Panc1 (cell line): ENCODE measurements around the gene BTG2. TPM values are rescaled to one million over a fixed set of nuclear protein-coding genes. Genes with fewer than 3 reads are reported as not detected.

Experiments
- ATAC-seq: fragments of 200-7000 bp; cut with Tn5 transposase; 2 replicates; pipeline ENCODE4 v1.9.1; 2020; ENCODE audit warnings: mild to moderate bottlenecking, moderate library complexity
- BruUV-seq: library from RNA; stranded (reverse); fragments of 400-500 nt; replicated peaks from 2 replicates; lab custom pipeline; 2021; lab: Mats Ljungman, UMichigan
- CTCF ChIA-PET: fragments of 300-600 bp; sonication (Branson Sonifier 250); formaldehyde crosslinking; loops from one replicate; lab custom pipeline; 2022; ENCODE audit warnings: antibody characterized with exemption; lab: Charles Lee
- POLR2A ChIA-PET: fragments of 300-600 bp; sonication (Branson Sonifier 250); formaldehyde crosslinking; loops from one replicate; lab custom pipeline; 2022; ENCODE audit warnings: antibody characterized with exemption; lab: Charles Lee
- DNase-seq: peaks from one replicate; pipeline ENCODE4 v3.0.0-alpha.2; 2010; ENCODE audit warnings: low read depth, low spot score
- H3K27ac ChIP-seq: 2 replicates; pipeline ENCODE4 v1.5.1; 2011; ENCODE audit warnings: mild to moderate bottlenecking, low read length, inconsistent platforms
- H3K27me3 ChIP-seq: fragments of 200-500 bp; sonication (Bioruptor generic); 2 replicates; pipeline ENCODE4 v1.6.0; 2014; ENCODE audit warnings: low read length, inconsistent platforms; ENCODE audit not compliant: control insufficient read depth, insufficient read depth
- H3K36me3 ChIP-seq: fragments of 200-500 bp; sonication (Bioruptor generic); 2 replicates; pipeline ENCODE4 v1.5.1; 2014; ENCODE audit warnings: inconsistent platforms, mild to moderate bottlenecking, low read length, moderate library complexity; ENCODE audit not compliant: control insufficient read depth, insufficient read depth
- H3K4me1 ChIP-seq: 2 replicates; pipeline ENCODE4 v1.5.1; 2011; ENCODE audit warnings: inconsistent platforms, mild to moderate bottlenecking, low read length, moderate library complexity; ENCODE audit not compliant: control insufficient read depth, insufficient read depth
- H3K4me3 ChIP-seq, 2 experiments: 2 replicates each; pipeline ENCODE4 v1.5.1; 2011 to 2012; ENCODE audit warnings: low read depth in 2 of 2, low read length in 2 of 2, mild to moderate bottlenecking in 2 of 2, inconsistent platforms in 1 of 2, moderate library complexity in 1 of 2
- H3K9me3 ChIP-seq: fragments of 200-500 bp; sonication (Bioruptor generic); 2 replicates; pipeline ENCODE4 v1.5.1; 2014; ENCODE audit warnings: low read depth, mild to moderate bottlenecking, inconsistent platforms, low read length, moderate library complexity; ENCODE audit not compliant: control insufficient read depth, insufficient read depth
- CTCF ChIP-seq: fragments of 450-650 bp; IDR thresholded peaks from 2 replicates; pipeline ENCODE4 v1.5.1; 2017; ENCODE audit warnings: mild to moderate bottlenecking
- POLR2AphosphoS5 ChIP-seq: IDR thresholded peaks from 2 replicates; pipeline ENCODE4 v1.6.1; 2012; ENCODE audit warnings: mild to moderate bottlenecking, low read depth, low read length, moderate library complexity
- SIN3A ChIP-seq: IDR thresholded peaks from 2 replicates; pipeline ENCODE4 v1.6.1; 2012; ENCODE audit warnings: low read depth, mild to moderate bottlenecking, low read length, moderate library complexity, borderline replicate concordance; ENCODE audit not compliant: insufficient read depth
- TCF7L2 ChIP-seq: IDR thresholded peaks from 2 replicates; pipeline ENCODE4 v1.6.1; 2011; ENCODE audit warnings: mild to moderate bottlenecking, low read depth, low read length, inconsistent platforms
- in situ Hi-C: cut with HindIII; loops from 2 replicates; pipeline ENCODE4 v1.10.0; 2016; ENCODE audit warnings: low sequenced_read_pairs, low pct_unique_long_range_greater_than_20kb
- intact Hi-C: fragments of 100-400 bp; cut with micrococcal nuclease; formaldehyde crosslinking; loops from one replicate; pipeline ENCODE4 v1.10.0; 2022; ENCODE audit not compliant: unreplicated experiment
- total RNA-seq: library from RNA; stranded (reverse); gene quantifications from one replicate; pipeline ENCODE4 v1.2.1, GENCODE V29; 2021; ENCODE audit not compliant: unreplicated experiment
- TF ChIP-seq, protein P1 (sequence below), 2 experiments: IDR thresholded peaks; 2 replicates each; pipeline ENCODE4 v1.6.1; 2011 to 2012; ENCODE audit warnings: low read depth in 2 of 2, control low read depth in 1 of 2, low read length in 1 of 2, mild to moderate bottlenecking in 1 of 2, moderate library complexity in 1 of 2; ENCODE audit not compliant: insufficient read depth in 1 of 2

The BTG2 gene
- total RNA-seq, 1 experiment from 2014 or later, result 6.1 TPM

- Histone ChIP-seq H3K27me3 (peaks cover 8% of the 10 kb centered on the region), H3K4me3 (no peak overlapping the region), H3K4me1 (peaks cover under 1% of the 10 kb centered on the region; the same call in 1 of the 2 replicates), H3K36me3 (no peaks in the 10 kb centered on the region), H3K27ac (no peak overlapping the region), H3K9me3 (no peaks in the 10 kb centered on the region)
- in situ Hi-C loops, result no loop called here
- CTCF ChIA-PET, result interaction anchor here (0.6 to 0.7 kb wide), 3 partner anchors 41 to 105 kb away, joined by 3 to 12 read pairs (median 8); no protein-coding TSS in a partner anchor
- DNase-seq (no peak), ATAC-seq (no peak)
- TF ChIP-seq SIN3A, result no peak
- TF ChIP-seq CTCF, result no peak
- no peak for TF ChIP-seq POLR2AphosphoS5
- TF ChIP-seq, protein P1, sequence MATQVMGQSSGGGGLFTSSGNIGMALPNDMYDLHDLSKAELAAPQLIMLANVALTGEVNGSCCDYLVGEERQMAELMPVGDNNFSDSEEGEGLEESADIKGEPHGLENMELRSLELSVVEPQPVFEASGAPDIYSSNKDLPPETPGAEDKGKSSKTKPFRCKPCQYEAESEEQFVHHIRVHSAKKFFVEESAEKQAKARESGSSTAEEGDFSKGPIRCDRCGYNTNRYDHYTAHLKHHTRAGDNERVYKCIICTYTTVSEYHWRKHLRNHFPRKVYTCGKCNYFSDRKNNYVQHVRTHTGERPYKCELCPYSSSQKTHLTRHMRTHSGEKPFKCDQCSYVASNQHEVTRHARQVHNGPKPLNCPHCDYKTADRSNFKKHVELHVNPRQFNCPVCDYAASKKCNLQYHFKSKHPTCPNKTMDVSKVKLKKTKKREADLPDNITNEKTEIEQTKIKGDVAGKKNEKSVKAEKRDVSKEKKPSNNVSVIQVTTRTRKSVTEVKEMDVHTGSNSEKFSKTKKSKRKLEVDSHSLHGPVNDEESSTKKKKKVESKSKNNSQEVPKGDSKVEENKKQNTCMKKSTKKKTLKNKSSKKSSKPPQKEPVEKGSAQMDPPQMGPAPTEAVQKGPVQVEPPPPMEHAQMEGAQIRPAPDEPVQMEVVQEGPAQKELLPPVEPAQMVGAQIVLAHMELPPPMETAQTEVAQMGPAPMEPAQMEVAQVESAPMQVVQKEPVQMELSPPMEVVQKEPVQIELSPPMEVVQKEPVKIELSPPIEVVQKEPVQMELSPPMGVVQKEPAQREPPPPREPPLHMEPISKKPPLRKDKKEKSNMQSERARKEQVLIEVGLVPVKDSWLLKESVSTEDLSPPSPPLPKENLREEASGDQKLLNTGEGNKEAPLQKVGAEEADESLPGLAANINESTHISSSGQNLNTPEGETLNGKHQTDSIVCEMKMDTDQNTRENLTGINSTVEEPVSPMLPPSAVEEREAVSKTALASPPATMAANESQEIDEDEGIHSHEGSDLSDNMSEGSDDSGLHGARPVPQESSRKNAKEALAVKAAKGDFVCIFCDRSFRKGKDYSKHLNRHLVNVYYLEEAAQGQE (IDR thresholded peaks at IDR 0.05; ENCODE audit: insufficient read depth in 1 of 2, low read depth in 2 of 2, low read length in 1 of 2), result no peak
- intact Hi-C loops, result no loop called here
- no TSS peak for BruUV-seq
- POLR2A ChIA-PET, result no interaction called here
These were observed 16.1 kb downstream of the BTG2 start for GRCh38 chr1:203321273-203322052.

DNA sequence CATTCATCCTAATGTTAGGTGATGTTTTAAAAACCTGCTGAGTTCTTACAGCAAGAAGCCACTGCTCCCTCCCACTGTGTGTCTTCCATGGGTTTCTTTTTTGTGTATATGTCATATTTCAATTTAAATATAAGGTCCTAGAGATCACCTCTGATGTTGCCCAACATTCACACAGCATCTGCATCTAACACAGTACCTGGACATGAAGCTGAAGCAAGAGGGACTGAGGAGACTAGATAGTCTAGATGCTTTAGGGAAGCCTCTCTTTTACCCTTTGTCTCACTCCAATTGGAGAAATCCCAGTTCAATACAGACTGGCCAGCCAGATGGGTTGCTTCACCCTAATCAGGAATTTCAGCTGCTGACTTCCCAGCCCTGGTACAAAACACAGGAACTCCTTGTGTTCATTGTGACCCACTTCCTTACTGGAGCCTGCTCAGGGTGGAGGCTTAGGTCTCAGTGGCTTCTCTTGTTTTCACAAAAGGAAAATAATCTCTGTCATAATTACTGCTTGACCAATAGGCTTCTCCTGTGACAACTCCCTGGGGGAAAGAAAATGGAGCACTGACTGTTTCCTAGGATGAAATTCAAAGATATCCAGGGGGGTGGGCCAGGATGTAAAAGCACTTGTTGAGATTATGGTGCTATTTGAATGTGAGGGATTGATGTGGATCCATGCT, 17.3 kb downstream of the BTG2 start:
- CTCF ChIA-PET, result no interaction called here
- no peak overlapping the region for H3K27ac ChIP-seq
- H3K9me3 ChIP-seq, result no peaks in the 10 kb centered on the region
- TF ChIP-seq CTCF (no peak), POLR2AphosphoS5 (no peak), SIN3A (no peak), TCF7L2 (no peak)
- TF ChIP-seq, protein P1 (IDR thresholded peaks at IDR 0.05; ENCODE audit: insufficient read depth in 1 of 2, low read depth in 2 of 2, low read length in 1 of 2), result no peak
- POLR2A ChIA-PET, result no interaction called here
- no TSS peak for BruUV-seq
- DNase-seq, result no peak
- H3K4me1 ChIP-seq, result peaks cover 5% of the 10 kb centered on the region; the same call in 1 of the 2 replicates
- no peak for ATAC-seq
- H3K27me3 ChIP-seq, result peaks cover 9% of the 10 kb centered on the region
- H3K4me3 ChIP-seq, result no peak overlapping the region
- no peaks in the 10 kb centered on the region for H3K36me3 ChIP-seq
- in situ Hi-C loops, result no loop called here
- intact Hi-C loops, result no loop called here
